Left ventricle myocardium inferior (tissue), 1 donor: ENCODE data around the gene BBC3. TPM values are rescaled to one million over a fixed set of nuclear protein-coding genes. Genes with fewer than 3 reads are reported as not detected.
A peak's percentile ranks its signal among the peaks of the same experiment; 100 is the strongest.

ENCODE experiments used
- DNase-seq: peaks from one replicate; pipeline ENCODE4 v3.0.0-alpha.2; 2020
- H3K27ac ChIP-seq: fragments of 200-600 bp; replicated peaks from 2 replicates; pipeline ENCODE4 v1.8.0; 2021
- H3K27me3 ChIP-seq: fragments of 200-600 bp; 2 replicates; pipeline ENCODE4 v1.8.0; 2021; ENCODE audit warnings: low read depth
- H3K36me3 ChIP-seq: fragments of 200-600 bp; 2 replicates; pipeline ENCODE4 v1.8.0; 2021
- H3K4me1 ChIP-seq: fragments of 200-600 bp; 2 replicates; pipeline ENCODE4 v1.8.0; 2021
- H3K4me3 ChIP-seq: fragments of 200-600 bp; 2 replicates; pipeline ENCODE4 v1.8.0; 2021; ENCODE audit warnings: mild to moderate bottlenecking, moderate library complexity
- H3K9me3 ChIP-seq: fragments of 200-600 bp; replicated peaks from 2 replicates; pipeline ENCODE4 v1.8.0; 2021
- intact Hi-C: fragments of 100-400 bp; cut with micrococcal nuclease; formaldehyde crosslinking; loops from one replicate; pipeline ENCODE4 v1.11.0; 2022
- total RNA-seq: library from RNA; stranded (reverse); fragmentation: NEBNext Ultra II Directional; extraction: Animal tissue kit (Norgen Biotek cat#: 25700); gene quantifications from one replicate; pipeline ENCODE4 v1.2.1, GENCODE V29; 2021
- TF ChIP-seq, protein P1 (sequence below): fragments of 200-600 bp; IDR thresholded peaks from 2 replicates; pipeline ENCODE4 v1.8.0; 2021; ENCODE audit warnings: antibody characterized with exemption, mild to moderate bottlenecking, borderline replicate concordance
- donor health status: DM: no; HTN: yes; CAD: no; lungs with severe emphysema.

BBC3 gene
- total RNA-seq, 1 donor from 2014 or later, result 3.9 TPM

DNA sequence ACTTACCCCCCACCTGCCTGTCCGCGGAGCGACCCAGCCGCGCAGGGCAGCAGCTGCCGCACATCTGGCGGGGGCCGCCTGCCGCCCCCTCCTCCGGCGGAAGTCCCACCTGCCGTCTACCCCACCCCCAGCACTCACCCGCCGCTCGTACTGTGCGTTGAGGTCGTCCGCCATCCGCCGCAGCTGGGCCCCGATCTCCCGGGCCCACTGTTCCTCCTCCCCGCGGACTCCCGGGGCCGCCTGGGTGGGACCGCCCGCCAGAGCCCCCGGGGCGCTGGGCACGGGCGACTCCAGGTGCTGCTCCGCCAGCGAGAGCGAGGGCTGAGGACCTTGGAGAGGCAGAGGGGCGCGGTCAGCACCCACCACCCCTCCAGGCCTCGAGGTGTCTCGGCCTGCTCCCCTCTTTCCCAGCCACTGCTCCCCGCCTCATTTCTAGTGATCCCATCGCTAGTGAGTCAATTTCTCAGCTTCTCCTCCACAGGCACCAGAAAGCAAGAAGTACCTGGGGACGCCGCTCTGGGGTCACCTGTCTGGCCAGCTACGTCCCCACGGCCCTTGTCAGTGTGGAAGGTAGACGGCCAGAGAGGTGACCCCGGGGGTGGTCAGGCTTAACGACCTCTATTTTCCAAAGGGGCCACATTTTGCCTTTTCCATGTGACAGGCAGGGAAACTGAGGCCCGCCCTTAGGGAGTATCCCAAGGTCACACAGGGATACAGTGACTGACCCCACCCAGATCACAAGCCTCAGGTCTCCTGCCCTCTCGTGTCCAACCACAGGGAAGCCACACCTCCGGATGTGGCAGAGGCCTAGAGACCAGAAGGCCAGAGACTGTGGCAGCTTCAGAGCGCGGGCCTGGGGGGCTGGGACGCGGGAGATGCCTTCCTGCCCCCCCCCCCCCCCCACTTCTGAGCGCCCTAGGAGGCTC, 4.3 kb downstream of the BBC3 start:
- TF ChIP-seq, protein P1, sequence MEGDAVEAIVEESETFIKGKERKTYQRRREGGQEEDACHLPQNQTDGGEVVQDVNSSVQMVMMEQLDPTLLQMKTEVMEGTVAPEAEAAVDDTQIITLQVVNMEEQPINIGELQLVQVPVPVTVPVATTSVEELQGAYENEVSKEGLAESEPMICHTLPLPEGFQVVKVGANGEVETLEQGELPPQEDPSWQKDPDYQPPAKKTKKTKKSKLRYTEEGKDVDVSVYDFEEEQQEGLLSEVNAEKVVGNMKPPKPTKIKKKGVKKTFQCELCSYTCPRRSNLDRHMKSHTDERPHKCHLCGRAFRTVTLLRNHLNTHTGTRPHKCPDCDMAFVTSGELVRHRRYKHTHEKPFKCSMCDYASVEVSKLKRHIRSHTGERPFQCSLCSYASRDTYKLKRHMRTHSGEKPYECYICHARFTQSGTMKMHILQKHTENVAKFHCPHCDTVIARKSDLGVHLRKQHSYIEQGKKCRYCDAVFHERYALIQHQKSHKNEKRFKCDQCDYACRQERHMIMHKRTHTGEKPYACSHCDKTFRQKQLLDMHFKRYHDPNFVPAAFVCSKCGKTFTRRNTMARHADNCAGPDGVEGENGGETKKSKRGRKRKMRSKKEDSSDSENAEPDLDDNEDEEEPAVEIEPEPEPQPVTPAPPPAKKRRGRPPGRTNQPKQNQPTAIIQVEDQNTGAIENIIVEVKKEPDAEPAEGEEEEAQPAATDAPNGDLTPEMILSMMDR, result peak; percentile 23
- Histone ChIP-seq H3K36me3 (peaks cover 24% of the 10 kb centered on the region), H3K27me3 (no peaks in the 10 kb centered on the region), H3K27ac (peak overlapping the region; percentile 100), H3K4me1 (peaks cover 56% of the 10 kb centered on the region), H3K4me3 (peak overlapping the region; percentile 99), H3K9me3 (no peaks in the 10 kb centered on the region)
- DNase-seq, result peak; percentile 89
- intact Hi-C loops, result no loop called here

DNA sequence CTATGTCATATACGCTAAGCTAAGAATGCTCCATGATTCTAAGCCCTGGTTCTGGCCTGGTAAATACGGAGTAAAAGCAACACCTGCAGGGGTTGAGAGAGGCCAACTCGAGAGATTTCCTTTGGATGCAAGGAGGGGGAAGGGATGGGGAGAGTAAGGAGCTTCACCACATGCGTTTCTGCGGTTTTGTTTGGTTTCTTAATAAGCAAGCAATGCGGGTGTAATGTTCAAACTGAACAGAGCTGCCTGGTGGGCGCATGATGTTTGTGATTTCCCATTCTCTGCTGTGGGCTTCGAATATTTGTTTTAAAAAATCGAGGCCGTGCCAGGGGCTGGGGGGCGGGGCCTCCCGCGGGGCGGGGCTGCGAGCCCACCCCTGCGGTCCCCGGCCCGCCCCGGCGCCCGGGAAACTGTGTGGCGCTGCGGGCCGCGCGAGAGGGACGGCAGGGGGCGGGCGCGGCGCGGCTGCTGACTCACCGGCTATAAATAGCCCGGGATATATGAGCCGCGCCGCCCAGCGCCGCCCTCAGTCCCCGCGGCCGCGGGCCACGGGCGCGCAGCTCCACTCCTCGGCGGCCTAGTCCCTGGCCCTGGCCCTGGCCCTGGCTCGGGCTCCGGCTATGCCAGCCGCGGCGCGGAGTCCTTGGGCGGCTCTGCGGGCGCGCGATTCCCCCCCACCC, 5.1 kb downstream of the BBC3 start:
- Histone ChIP-seq H3K4me1 (peaks cover 52% of the 10 kb centered on the region), H3K27me3 (no peaks in the 10 kb centered on the region), H3K27ac (peak overlapping the region; percentile 100), H3K4me3 (peak overlapping the region; percentile 99), H3K9me3 (no peaks in the 10 kb centered on the region), H3K36me3 (peaks cover 32% of the 10 kb centered on the region)
- peak; percentile 89 for DNase-seq
- intact Hi-C loops, result no loop called here
- TF ChIP-seq, protein P1, result peak; percentile 64

DNA sequence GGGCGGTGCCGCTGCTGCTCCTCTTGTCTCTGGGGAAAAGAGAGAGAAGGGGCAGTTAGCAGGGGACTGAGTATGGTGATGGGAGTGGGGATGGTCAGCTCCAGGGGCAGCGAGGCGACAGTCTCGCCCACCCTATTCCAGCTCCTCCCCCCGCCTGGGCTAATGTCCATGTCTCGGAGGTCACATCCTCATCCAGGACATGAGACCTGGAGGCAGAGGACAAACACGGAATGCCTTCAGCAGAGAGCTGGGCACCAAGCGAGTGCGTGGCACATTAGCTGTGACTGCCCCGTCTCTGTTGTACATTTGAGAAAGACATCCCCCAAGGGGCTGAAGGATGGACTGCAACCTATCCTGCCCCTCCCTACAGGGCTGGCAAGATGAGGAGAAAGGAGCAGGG, 9.1 kb downstream of the BBC3 start:
- no peak overlapping the region for H3K4me3 ChIP-seq
- peaks cover 16% of the 10 kb centered on the region for H3K4me1 ChIP-seq
- intact Hi-C loops, result no loop called here
- no peaks in the 10 kb centered on the region for H3K9me3 ChIP-seq
- no peak for DNase-seq
- no peaks in the 10 kb centered on the region for H3K27me3 ChIP-seq
- TF ChIP-seq, protein P1, result no peak
- peaks cover 38% of the 10 kb centered on the region for H3K36me3 ChIP-seq
- H3K27ac ChIP-seq, result no peak overlapping the region

DNA sequence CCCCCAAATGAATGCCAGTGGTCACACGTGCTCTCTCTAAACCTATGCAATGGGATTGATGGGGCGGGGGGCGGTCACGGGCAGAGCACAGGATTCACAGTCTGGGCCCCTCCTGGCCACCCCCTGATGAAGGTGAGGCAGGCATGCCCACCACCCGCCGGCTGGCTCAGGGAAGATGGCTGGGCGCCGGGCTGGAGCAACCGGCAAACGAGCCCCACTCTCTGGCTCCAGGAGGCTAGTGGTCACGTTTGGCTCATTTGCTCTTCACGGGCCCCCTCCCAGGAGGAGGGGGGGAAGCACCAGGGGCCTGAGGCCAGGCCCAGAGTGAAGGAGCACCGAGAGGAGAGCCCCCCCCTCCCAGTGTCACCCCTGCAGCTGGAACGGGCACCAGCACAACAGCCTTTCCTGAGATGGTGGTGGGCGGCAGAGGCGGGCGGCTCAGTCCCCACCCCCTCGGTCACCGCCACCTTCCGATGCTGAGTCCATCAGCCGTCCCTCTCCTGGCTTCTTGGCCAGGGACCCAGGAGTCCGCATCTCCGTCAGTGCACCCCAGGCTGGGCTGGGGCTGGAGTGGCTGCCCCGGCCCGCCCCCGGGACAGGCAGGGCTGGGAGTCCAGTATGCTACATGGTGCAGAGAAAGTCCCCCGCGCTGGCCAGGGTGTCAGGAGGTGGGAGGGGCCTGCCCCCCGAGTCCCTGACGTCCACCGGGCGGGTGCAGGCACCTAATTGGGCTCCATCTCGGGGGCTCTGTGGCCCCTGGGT, 9.7 kb downstream of the BBC3 start:
- TF ChIP-seq, protein P1, result no peak
- no peak overlapping the region for H3K27ac ChIP-seq

DNA sequence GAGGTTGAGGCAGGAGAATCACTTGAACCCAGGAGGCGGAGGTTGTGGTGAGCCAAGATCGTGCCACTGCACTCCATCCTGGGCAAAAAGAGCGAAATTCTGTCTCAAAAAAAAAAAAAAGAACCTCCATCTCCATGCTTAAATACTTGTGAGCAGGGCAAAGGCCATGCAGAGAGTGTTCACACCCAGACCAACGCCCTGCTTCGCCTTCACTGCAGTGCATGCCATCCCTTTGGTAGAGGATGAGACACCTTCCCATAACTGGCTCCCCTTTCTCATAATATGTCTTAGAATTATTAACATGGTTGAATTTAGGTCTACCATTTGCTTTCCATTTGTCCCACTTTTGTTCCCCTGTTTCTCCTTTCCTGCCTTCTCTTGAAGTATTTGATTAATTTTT, 15.4 kb downstream of the BBC3 start:
- H3K27me3 ChIP-seq, result no peaks in the 10 kb centered on the region
- intact Hi-C loops, result loop anchor here (10.0 kb wide), 1 partner anchor 61 kb away; no protein-coding TSS in a partner anchor
- TF ChIP-seq, protein P1, result no peak
- no peak overlapping the region for H3K27ac ChIP-seq
- peaks cover 7% of the 10 kb centered on the region for H3K4me1 ChIP-seq
- peaks cover 2% of the 10 kb centered on the region for H3K36me3 ChIP-seq
- no peak for DNase-seq
- H3K4me3 ChIP-seq, result no peak overlapping the region
- H3K9me3 ChIP-seq, result no peaks in the 10 kb centered on the region

More for the DNA sequence above, 9.7 kb downstream of the BBC3 start:
- Histone ChIP-seq H3K27me3 (no peaks in the 10 kb centered on the region), H3K4me3 (no peak overlapping the region), H3K9me3 (no peaks in the 10 kb centered on the region), H3K36me3 (peaks cover 38% of the 10 kb centered on the region), H3K4me1 (peaks cover 10% of the 10 kb centered on the region)
- no peak for DNase-seq
- intact Hi-C loops, result no loop called here
